Left ventricle myocardium inferior (tissue), 1 donor: Measurements from ENCODE around the gene SURF4. TPM values are rescaled to one million over a fixed set of nuclear protein-coding genes. Genes with fewer than 3 reads are reported as not detected.
"Not testable (repeated sequence)": the region's sequence is repeated elsewhere in the genome, so short reads cannot be mapped to it uniquely, and the experiment has no call there.

Experiments used
- DNase-seq: peaks from one replicate; pipeline ENCODE4 v3.0.0-alpha.2; 2020
- H3K27ac ChIP-seq: fragments of 200-600 bp; replicated peaks from 2 replicates; pipeline ENCODE4 v1.8.0; 2021
- H3K27me3 ChIP-seq: fragments of 200-600 bp; 2 replicates; pipeline ENCODE4 v1.8.0; 2021; ENCODE audit warnings: low read depth
- H3K36me3 ChIP-seq: fragments of 200-600 bp; 2 replicates; pipeline ENCODE4 v1.8.0; 2021
- H3K4me1 ChIP-seq: fragments of 200-600 bp; 2 replicates; pipeline ENCODE4 v1.8.0; 2021
- H3K4me3 ChIP-seq: fragments of 200-600 bp; 2 replicates; pipeline ENCODE4 v1.8.0; 2021; ENCODE audit warnings: mild to moderate bottlenecking, moderate library complexity
- H3K9me3 ChIP-seq: fragments of 200-600 bp; replicated peaks from 2 replicates; pipeline ENCODE4 v1.8.0; 2021
- CTCF ChIP-seq: fragments of 200-600 bp; IDR thresholded peaks from 2 replicates; pipeline ENCODE4 v1.8.0; 2021; ENCODE audit warnings: antibody characterized with exemption, mild to moderate bottlenecking, borderline replicate concordance
- intact Hi-C: fragments of 100-400 bp; cut with micrococcal nuclease; formaldehyde crosslinking; loops from one replicate; pipeline ENCODE4 v1.11.0; 2022
- total RNA-seq: library from RNA; stranded (reverse); fragmentation: NEBNext Ultra II Directional; extraction: Animal tissue kit (Norgen Biotek cat#: 25700); gene quantifications from one replicate; pipeline ENCODE4 v1.2.1, GENCODE V29; 2021
- donor health status: DM: no; HTN: yes; CAD: no; lungs with severe emphysema.

SURF4 gene
- total RNA-seq, 1 donor from 2014 or later: 61.9 TPM

- peak overlapping the region; percentile 56 for H3K27ac ChIP-seq
- no peak for DNase-seq
- no peak overlapping the region for H3K4me3 ChIP-seq
- no peaks in the 10 kb centered on the region for H3K9me3 ChIP-seq
- no peaks in the 10 kb centered on the region for H3K27me3 ChIP-seq
- intact Hi-C loops: no loop called here
- peaks cover 24% of the 10 kb centered on the region for H3K4me1 ChIP-seq
- TF ChIP-seq CTCF: no peak
- H3K36me3 ChIP-seq: peaks cover 48% of the 10 kb centered on the region
Measured at GRCh38 chr9:133340256-133340655, 35.6 kb downstream of the SURF4 start.

- intact Hi-C loops: no loop called here
- TF ChIP-seq CTCF: no peak
Measured at GRCh38 chr9:133339641-133340040, 36.2 kb downstream of the SURF4 start.

GRCh38 chr9:133335924-133336811 lies 39.7 kb downstream of the SURF4 start, which contains the start of gene SURF6:
Gene SURF6 (minus strand): TSS chr9:133336188. CDS start chr9:133336132, 56 bp downstream.
- intact Hi-C loops: no loop called here
- no peak for TF ChIP-seq CTCF
- Histone ChIP-seq H3K4me1 (peaks cover 43% of the 10 kb centered on the region), H3K36me3 (peaks cover 40% of the 10 kb centered on the region), H3K27me3 (no peaks in the 10 kb centered on the region), H3K27ac (peak within 1 kb of the TSS; percentile 90), H3K4me3 (peak within 1 kb of the TSS; percentile 97), H3K9me3 (no peaks in the 10 kb centered on the region)
- DNase-seq: peak; percentile 91

More at GRCh38 chr9:133339641-133340040, 36.2 kb downstream of the SURF4 start:
- peaks cover 42% of the 10 kb centered on the region for H3K36me3 ChIP-seq
- peak overlapping the region; percentile 56 for H3K27ac ChIP-seq
- H3K27me3 ChIP-seq: no peaks in the 10 kb centered on the region
- no peak for DNase-seq
- no peaks in the 10 kb centered on the region for H3K9me3 ChIP-seq
- H3K4me1 ChIP-seq: peaks cover 30% of the 10 kb centered on the region
- no peak overlapping the region for H3K4me3 ChIP-seq

GRCh38 chr9:133334888-133335287 lies 41.0 kb downstream of the SURF4 start:
- intact Hi-C loops, H3K27me3 ChIP-seq, H3K27ac ChIP-seq, H3K9me3 ChIP-seq: not testable (repeated sequence)
- Histone ChIP-seq H3K4me3 (peak overlapping the region; percentile 97), H3K36me3 (peaks cover 42% of the 10 kb centered on the region), H3K4me1 (peaks cover 43% of the 10 kb centered on the region)
- DNase-seq: peak; percentile 2

GRCh38 chr9:133334161-133334560 lies 41.7 kb downstream of the SURF4 start:
- H3K27me3 ChIP-seq: no peaks in the 10 kb centered on the region
- no peak for TF ChIP-seq CTCF
- H3K4me3 ChIP-seq: no peak overlapping the region
- H3K4me1 ChIP-seq: peaks cover 42% of the 10 kb centered on the region
- peaks cover 42% of the 10 kb centered on the region for H3K36me3 ChIP-seq
- DNase-seq: peak; percentile 5
- intact Hi-C loops: no loop called here
- no peak overlapping the region for H3K27ac ChIP-seq
- no peaks in the 10 kb centered on the region for H3K9me3 ChIP-seq

GRCh38 chr9:133333566-133333965 lies 42.3 kb downstream of the SURF4 start:
- no peaks in the 10 kb centered on the region for H3K9me3 ChIP-seq
- H3K4me3 ChIP-seq: no peak overlapping the region
- no peak overlapping the region for H3K27ac ChIP-seq
- peaks cover 44% of the 10 kb centered on the region for H3K4me1 ChIP-seq
- peaks cover 42% of the 10 kb centered on the region for H3K36me3 ChIP-seq
- no peaks in the 10 kb centered on the region for H3K27me3 ChIP-seq
- DNase-seq: peak; percentile 11
- intact Hi-C loops: no loop called here
- TF ChIP-seq CTCF: no peak
